CD4-positive, alpha-beta T cell (primary cell): ENCODE data around the gene ITFG2. TPM values are rescaled to one million over a fixed set of nuclear protein-coding genes. Genes with fewer than 3 reads are reported as not detected.
A peak's percentile ranks its signal among the peaks of the same experiment; 100 is the strongest.

ENCODE experiments used
- ATAC-seq: fragments of 200-7000 bp; cut with Tn5 transposase; one replicate; pipeline ENCODE4 v1.10.0; 2022; ENCODE audit warnings: mild to moderate bottlenecking; ENCODE audit not compliant: poor library complexity
- CTCF ChIA-PET: fragments of 350-600 bp; sonication (Branson Sonifier 250); formaldehyde crosslinking; loops from one replicate; lab custom pipeline; 2021; ENCODE audit warnings: antibody characterized with exemption, inconsistent platforms; lab: Charles Lee
- POLR2A ChIA-PET: fragments of 350-600 bp; sonication (Branson Sonifier 250); formaldehyde crosslinking; loops from one replicate; lab custom pipeline; 2021; ENCODE audit warnings: antibody characterized with exemption, inconsistent platforms; lab: Charles Lee
- DNase-seq, 14 experiments: peaks; one replicate each; pipeline ENCODE4 v3.0.0-alpha.2; 2013 to 2020; ENCODE audit warnings: mixed read lengths in 2 of 14
- H3K27ac ChIP-seq, 2 donors: one replicate each; pipeline versions ENCODE4 v1.5.1 to v1.7.0; 2013; ENCODE audit warnings: low read length in 2 of 2, low read depth in 1 of 2, mild to moderate bottlenecking in 1 of 2
- H3K27me3 ChIP-seq, 2 experiments: 1 replicate in 1 of 2; 2 replicates in 1 of 2; pipeline versions ENCODE4 v1.6.1 to v1.7.0; 2013; ENCODE audit warnings: low read length in 2 of 2, control low read depth in 1 of 2, mild to moderate bottlenecking in 1 of 2, moderate library complexity in 1 of 2; ENCODE audit not compliant: insufficient read depth in 2 of 2, control insufficient read depth in 1 of 2
- H3K36me3 ChIP-seq: one replicate; pipeline ENCODE4 v1.6.1; 2013; ENCODE audit warnings: low read length, control low read depth; ENCODE audit not compliant: insufficient read depth
- H3K4me1 ChIP-seq: one replicate; pipeline ENCODE4 v1.6.1; 2013; ENCODE audit warnings: low read length, control low read depth; ENCODE audit not compliant: insufficient read depth
- H3K4me3 ChIP-seq: one replicate; pipeline ENCODE4 v1.5.1; 2013; ENCODE audit warnings: mild to moderate bottlenecking, low read length, moderate library complexity
- H3K9me3 ChIP-seq, 2 experiments: 1 replicate in 1 of 2; 2 replicates in 1 of 2; pipeline versions ENCODE4 v1.6.1 to v1.7.0; 2013; ENCODE audit warnings: low read length in 2 of 2, mild to moderate bottlenecking in 2 of 2, control low read depth in 1 of 2, moderate library complexity in 1 of 2; ENCODE audit not compliant: control insufficient read depth in 1 of 2, insufficient read depth in 1 of 2
- H3K27ac Mint-ChIP-seq: one replicate; pipeline ENCODE4 v1.8.0; 2020; ENCODE audit warnings: mixed read lengths
- H3K27me3 Mint-ChIP-seq: one replicate; pipeline ENCODE4 v1.8.0; 2021; ENCODE audit warnings: mixed read lengths
- H3K36me3 Mint-ChIP-seq: one replicate; pipeline ENCODE4 v1.8.0; 2021; ENCODE audit warnings: low read depth, mixed read lengths
- H3K4me1 Mint-ChIP-seq: one replicate; pipeline ENCODE4 v1.8.0; 2021; ENCODE audit warnings: low read depth, mixed read lengths
- H3K4me3 Mint-ChIP-seq: one replicate; pipeline ENCODE4 v1.8.0; 2020; ENCODE audit warnings: mild to moderate bottlenecking, mixed read lengths
- H3K9me3 Mint-ChIP-seq: one replicate; pipeline ENCODE4 v1.8.0; 2020; ENCODE audit warnings: mixed read lengths
- CTCF ChIP-seq: fragments of 200-600 bp; IDR thresholded peaks from one replicate; pipeline ENCODE4 v1.8.0; 2022; ENCODE audit warnings: antibody characterized with exemption, mild to moderate bottlenecking
- intact Hi-C, 2 experiments: fragments of 100-400 bp; cut with DNase I in 1 of 2; cut with micrococcal nuclease in 1 of 2; formaldehyde crosslinking; loops; one replicate each; pipeline versions ENCODE4 v1.15.1 to v1.9.0; 2023 to 2025; cut with DNase I, micrococcal nuclease
- total RNA-seq, 174 experiments: library from RNA in 2 of 174; stranded (reverse) in 2 of 174; gene quantifications; one replicate each; pipeline ENCODE4 v1.2.3 and lab custom pipeline; 2021 to 2026

ITFG2 gene
- total RNA-seq, 2 experiments from 2014 or later = 61.3 to 68.5 TPM

GRCh38 chr12:2785017-2785416, 27.5 kb upstream of the ITFG2 start:
- Mint-ChIP-seq H3K27ac (no peak overlapping the region), H3K27me3 (peaks cover 19% of the 10 kb centered on the region), H3K36me3 (no peaks in the 10 kb centered on the region), H3K4me1 (peaks cover 9% of the 10 kb centered on the region), H3K9me3 (no peaks in the 10 kb centered on the region), H3K4me3 (no peak overlapping the region)
- ATAC-seq (no peak), DNase-seq (no peak)
- H3K4me1 ChIP-seq = peaks cover 10% of the 10 kb centered on the region
- no peaks in the 10 kb centered on the region for H3K27me3 ChIP-seq
- no peak overlapping the region for H3K27ac ChIP-seq
- no peaks in the 10 kb centered on the region for H3K9me3 ChIP-seq
- TF ChIP-seq CTCF = no peak
- H3K36me3 ChIP-seq = no peaks in the 10 kb centered on the region
- POLR2A ChIA-PET = interaction anchor here (1.1 kb wide), 1 partner anchor 94 kb away, joined by 3 read pairs; no protein-coding TSS in a partner anchor
- intact Hi-C loops = loop anchor here in 1 of 2 experiments (10.0 kb wide), 1 partner anchor 750 kb away; no protein-coding TSS in a partner anchor
- H3K4me3 ChIP-seq = no peak overlapping the region
- CTCF ChIA-PET = interaction anchor here (2.1 to 3.8 kb wide), 2 partner anchors 10 to 102 kb away, joined by 15 to 27 read pairs; partner anchors contain the start of gene FKBP4

- H3K27ac ChIP-seq = no peak overlapping the region
- no peaks in the 10 kb centered on the region for H3K9me3 ChIP-seq
- H3K4me1 Mint-ChIP-seq = peaks cover 12% of the 10 kb centered on the region
- H3K27me3 ChIP-seq = no peaks in the 10 kb centered on the region
- H3K4me3 Mint-ChIP-seq = no peak overlapping the region
- intact Hi-C loops = loop anchor here in 1 of 2 experiments (5.0 to 10.0 kb wide), 4 partner anchors 86 to 994 kb away; partner anchors contain the start of genes DCP1B, FOXM1, RHNO1 and TSPAN9
- H3K36me3 Mint-ChIP-seq = peaks cover 1% of the 10 kb centered on the region
- H3K9me3 Mint-ChIP-seq = no peaks in the 10 kb centered on the region
- ATAC-seq (no peak), DNase-seq (no peak)
- H3K4me1 ChIP-seq = peaks cover 12% of the 10 kb centered on the region
- POLR2A ChIA-PET = interaction anchor here (1.0 kb wide), 1 partner anchor 99 kb away, joined by 3 read pairs; no protein-coding TSS in a partner anchor
- no peaks in the 10 kb centered on the region for H3K36me3 ChIP-seq
- H3K4me3 ChIP-seq = no peak overlapping the region
- CTCF ChIA-PET = no interaction called here
- no peak overlapping the region for H3K27ac Mint-ChIP-seq
- TF ChIP-seq CTCF = no peak
- H3K27me3 Mint-ChIP-seq = no peaks in the 10 kb centered on the region
These were observed 21.4 kb upstream of the ITFG2 start for GRCh38 chr12:2791089-2791488.

DNA sequence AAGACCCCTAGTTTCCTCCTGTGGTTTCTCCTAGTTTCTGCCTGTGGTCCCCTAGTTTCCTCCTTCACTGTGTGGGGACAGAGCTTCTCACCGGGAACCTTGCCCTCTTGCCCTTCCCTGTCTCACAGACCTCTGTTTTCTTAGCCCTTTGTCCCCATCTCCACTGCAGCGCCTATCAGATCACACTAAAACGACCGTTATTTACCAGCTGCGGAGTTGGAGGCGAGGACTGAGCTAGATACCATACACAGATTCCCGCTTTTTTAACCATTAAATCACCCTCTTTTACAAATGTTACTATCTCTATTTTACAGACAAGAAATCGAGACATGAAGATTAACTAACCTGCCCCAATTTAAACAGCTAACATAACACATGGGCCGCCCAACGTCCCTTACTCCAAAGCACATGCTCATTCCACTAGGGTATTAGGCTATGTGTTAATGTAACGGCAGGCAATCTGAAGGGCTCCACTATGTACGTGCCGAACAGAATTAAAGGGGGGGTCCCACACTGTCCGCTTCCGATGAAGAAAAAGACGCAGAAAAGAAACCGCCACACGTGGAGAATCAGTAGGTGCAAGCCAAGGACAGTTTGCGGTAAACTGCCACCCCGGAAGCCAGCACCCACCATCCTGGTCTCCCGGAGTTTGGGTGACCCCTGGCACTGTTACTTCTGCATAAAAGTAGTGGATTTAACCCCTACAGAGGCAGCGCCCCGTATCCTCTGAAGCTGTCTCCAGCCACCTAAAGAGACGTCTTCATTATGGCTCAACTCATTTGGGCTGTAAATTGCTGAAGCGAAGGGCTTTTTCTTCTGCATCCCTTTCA, 19.6 kb upstream of the ITFG2 start:
- CTCF ChIA-PET = interaction anchor here (3.5 kb wide), 1 partner anchor 8 kb away, joined by 15 read pairs; no protein-coding TSS in a partner anchor
- Histone ChIP-seq H3K27me3 (no peaks in the 10 kb centered on the region), H3K9me3 (no peaks in the 10 kb centered on the region), H3K36me3 (peaks cover 10% of the 10 kb centered on the region), H3K4me1 (peaks cover 26% of the 10 kb centered on the region), H3K27ac (no peak overlapping the region), H3K4me3 (no peak overlapping the region)
- TF ChIP-seq CTCF = no peak
- intact Hi-C loops = loop anchor here in 1 of 2 experiments (5.0 to 10.0 kb wide), 4 partner anchors 84 to 996 kb away; partner anchors contain the start of genes DCP1B, FOXM1, RHNO1 and TSPAN9
- POLR2A ChIA-PET = interaction anchor here (4.9 kb wide), 1 partner anchor 102 kb away, joined by 48 read pairs; no protein-coding TSS in a partner anchor
- H3K27ac Mint-ChIP-seq = peak overlapping the region; percentile 53
- DNase-seq (no peak), ATAC-seq (no peak)
- H3K4me1 Mint-ChIP-seq = peaks cover 27% of the 10 kb centered on the region
- H3K4me3 Mint-ChIP-seq = peak overlapping the region; percentile 96
- H3K36me3 Mint-ChIP-seq = peaks cover 19% of the 10 kb centered on the region
- H3K27me3 Mint-ChIP-seq = no peaks in the 10 kb centered on the region
- no peaks in the 10 kb centered on the region for H3K9me3 Mint-ChIP-seq
